CD4-positive, alpha-beta T cell treated with Interleukin-4 for 1 hour (primary cell): ENCODE results near the gene STH.
"Not testable (repeated sequence)": the region's sequence is repeated elsewhere in the genome, so short reads cannot be mapped to it uniquely, and the experiment has no call there.

Experiments
- DNase-seq, 2 donors: peaks; one replicate each; pipeline ENCODE4 v3.0.0-alpha.2; 2020 to 2022

STH gene

GRCh38 chr17:46008591-46008990 lies 9.5 kb downstream of the STH start:
- no peak for DNase-seq

GRCh38 chr17:46009681-46010596 lies 10.9 kb downstream of the STH start:
- DNase-seq = no peak

- no peak for DNase-seq
Observed at GRCh38 chr17:46010597-46011186, 11.6 kb downstream of the STH start.

GRCh38 chr17:46011711-46012505 lies 12.9 kb downstream of the STH start:
- DNase-seq = no peak

- no peak for DNase-seq
Observed at GRCh38 chr17:46012506-46013079, 13.5 kb downstream of the STH start.

GRCh38 chr17:46013127-46013501 lies 14.1 kb downstream of the STH start:
- no peak for DNase-seq

- DNase-seq = no peak
Observed at GRCh38 chr17:46013502-46014165, 14.6 kb downstream of the STH start.

- DNase-seq = not testable (repeated sequence)
Observed at GRCh38 chr17:46019408-46019925, 20.4 kb downstream of the STH start.

GRCh38 chr17:46020023-46020761 lies 21.1 kb downstream of the STH start:
- DNase-seq = peak; percentile 86

GRCh38 chr17:46020998-46021397 lies 21.9 kb downstream of the STH start:
- DNase-seq = no peak

- not testable (repeated sequence) for DNase-seq
Observed at GRCh38 chr17:46023366-46023765, 24.3 kb downstream of the STH start.

- no peak for DNase-seq
Observed at GRCh38 chr17:46023783-46024388, 24.8 kb downstream of the STH start.

GRCh38 chr17:46024590-46024989 lies 25.5 kb downstream of the STH start:
- DNase-seq = no peak

GRCh38 chr17:46025060-46025459 lies 26.0 kb downstream of the STH start:
- no peak for DNase-seq

GRCh38 chr17:46025510-46026165 lies 26.6 kb downstream of the STH start:
- DNase-seq = no peak

GRCh38 chr17:46026166-46027047 lies 27.4 kb downstream of the STH start:
- no peak for DNase-seq

- DNase-seq = no peak
Observed at GRCh38 chr17:46027048-46027975, 28.3 kb downstream of the STH start.

- no peak for DNase-seq
Observed at GRCh38 chr17:46027976-46028325, 28.9 kb downstream of the STH start.

- DNase-seq = no peak
Observed at GRCh38 chr17:46028374-46028773, 29.3 kb downstream of the STH start.
